ENCODE results near the gene BICC1. TPM values are rescaled to one million over a fixed set of nuclear protein-coding genes. Genes with fewer than 3 reads are reported as not detected.

Gene BICC1
- total and polyA plus RNA-seq, 2 of the 4 experiments (the other 2 are of a cell fraction) = 5.7 to 42.5 TPM

GRCh38 chr10:58700591-58700990 is 187.9 kb downstream of the BICC1 start:
- Histone ChIP-seq H2BK15ac (ENCODE audit: low read depth, low read length) (peak overlapping the region; percentile 73; the same call in 1 of the 3 replicates), H3K4ac (ENCODE audit: low read depth, low read length) (peak overlapping the region; percentile 80), H3K27ac (ENCODE audit: insufficient read depth, low read length) (no peak overlapping the region), H4K91ac (ENCODE audit: insufficient read depth, low read depth, low read length) (peak overlapping the region; percentile 61), H3K27me3 (ENCODE audit: control insufficient read depth, insufficient read depth, low read length) (no peaks in the 10 kb centered on the region), H2AFZ (replicated peaks; ENCODE audit: low read length, poor library complexity) (no peak overlapping the region), H2BK5ac (ENCODE audit: low read depth, low read length, poor library complexity, severe bottlenecking) (peak overlapping the region; percentile 88), H3K4me1 (ENCODE audit: control insufficient read depth, insufficient read depth, low read length) (peaks cover 16% of the 10 kb centered on the region), H3K9me3 (ENCODE audit: control insufficient read depth, insufficient read depth, low read length) (no peaks in the 10 kb centered on the region), H4K20me1 (ENCODE audit: insufficient read depth, low read length) (peaks cover 4% of the 10 kb centered on the region; the same call in 1 of the 2 replicates), H3K23ac (ENCODE audit: low read depth, low read length) (peak overlapping the region; percentile 56; the same call in 1 of the 2 replicates), H3K4me2 (ENCODE audit: low read depth, low read length) (no peak overlapping the region), H3K79me1 (ENCODE audit: low read depth in 1 of 2, low read length in 2 of 2) (peaks cover 29 to 44% of the 10 kb centered on the region in 2 experiments), H2BK120ac (ENCODE audit: low read depth, low read length) (peak overlapping the region; percentile 67), H3K18ac (ENCODE audit: low read depth, low read length) (peak overlapping the region; percentile 57; the same call in 1 of the 2 replicates), H3K14ac (replicated peaks; ENCODE audit: low read depth, low read length) (peak overlapping the region; percentile 73), H3K4me3 (ENCODE audit: insufficient read depth, low read depth, low read length) (no peak overlapping the region), H4K5ac (ENCODE audit: low read depth, low read length) (peak overlapping the region; percentile 26; the same call in 1 of the 2 replicates), H3K56ac (ENCODE audit: extremely low read depth, insufficient read depth, low read length) (no peak overlapping the region), H3K36me3 (ENCODE audit: control insufficient read depth, insufficient read depth, low read length) (no peaks in the 10 kb centered on the region), H3K9me1 (ENCODE audit: insufficient read depth, low read length) (peaks cover 14% of the 10 kb centered on the region), H2AK5ac (ENCODE audit: low read depth, low read length) (peak overlapping the region; percentile 73), H2BK20ac (ENCODE audit: low read depth, low read length) (peak overlapping the region; percentile 72), H2AK9ac (replicated peaks; ENCODE audit: low read depth, low read length, poor library complexity) (no peak overlapping the region), H4K8ac (ENCODE audit: low read depth in 2 of 2, low read length in 2 of 2) (peak overlapping the region in 1 of 2 experiments; percentile 43; a peak in 1 of 4 replicates), H3K9ac (ENCODE audit: low read depth, low read length) (no peak overlapping the region)
- in situ Hi-C loops (cut with MboI; ENCODE audit: low sequenced_read_pairs) = no loop called here
- no peak for DNase-seq
- dilution Hi-C loops (cut with HindIII; ENCODE audit: low sequenced_read_pairs, unreplicated experiment) = no loop called here
- intact Hi-C loops (cut with micrococcal nuclease) = loop anchor here (5.0 kb wide), 1 partner anchor 33 kb away; no protein-coding TSS in a partner anchor
- CTCF ChIA-PET = no interaction called here
- WGBS, 2 experiments (ENCODE audit: extremely low coverage in 2 of 2, insufficient read length in 1 of 2) = 86% methylated on average over 1 of the region's 1 CpG; no CpG with 5 or more reads in 1 of the 2 experiments
- POLR2A ChIA-PET (ENCODE audit: unreplicated experiment) = no interaction called here
- TF ChIP-seq BHLHE40 (IDR thresholded peaks at IDR 0.05; ENCODE audit: low read depth, low read length) (no peak), CHD1 (IDR thresholded peaks at IDR 0.05; ENCODE audit: low read depth, low read length) (no peak), MAZ (IDR thresholded peaks at IDR 0.05; ENCODE audit: borderline replicate concordance, low read depth, low read length) (no peak), FOS (IDR thresholded peaks at IDR 0.05; ENCODE audit: low read depth, low read length) (no peak)
- no peak for ATAC-seq (ENCODE audit: low read depth)
- no TSS peak for BruUV-seq (replicated peaks)

All from IMR-90 (cell line).